IPS-18c (cell line): Measurements from ENCODE around the gene LMNA.
"Not testable (repeated sequence)": the region's sequence is repeated elsewhere in the genome, so short reads cannot be mapped to it uniquely, and the experiment has no call there.

Source experiments
- H3K4me3 ChIP-seq: 2 replicates; pipeline ENCODE4 v1.7.0; 2013; ENCODE audit warnings: low read depth, mild to moderate bottlenecking, low read length, moderate library complexity; ENCODE audit not compliant: insufficient read depth
- H3K9me3 ChIP-seq: one replicate; pipeline ENCODE4 v1.6.1; 2013; ENCODE audit warnings: mild to moderate bottlenecking, low read length, moderate library complexity; ENCODE audit not compliant: control insufficient read depth, insufficient read depth

LMNA gene

DNA sequence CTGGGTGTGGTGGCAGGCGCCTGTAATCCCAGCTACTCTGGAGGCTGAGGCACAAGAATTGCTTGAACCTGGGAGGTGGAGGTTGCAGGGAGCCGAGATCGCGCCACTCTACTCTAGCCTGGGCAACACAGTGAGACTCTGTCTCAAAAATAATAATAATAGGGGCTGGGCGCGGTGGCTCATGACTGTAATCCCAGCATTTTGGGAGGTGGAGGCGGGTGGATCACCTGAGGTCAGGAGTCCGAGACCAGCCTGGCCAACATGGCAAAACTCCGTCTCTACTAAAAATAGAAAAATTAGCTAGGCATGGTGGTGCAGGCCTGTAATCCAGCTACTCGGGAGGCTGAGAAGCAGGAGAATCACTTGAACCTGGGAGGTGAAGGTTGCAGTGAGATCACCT lies 11.0 kb downstream of the LMNA start:
- H3K4me3 ChIP-seq, H3K9me3 ChIP-seq: not testable (repeated sequence)

GRCh38 chr1:156126043-156126629 lies 11.6 kb downstream of the LMNA start:
- Histone ChIP-seq H3K9me3 (no peaks in the 10 kb centered on the region), H3K4me3 (no peak overlapping the region)

DNA sequence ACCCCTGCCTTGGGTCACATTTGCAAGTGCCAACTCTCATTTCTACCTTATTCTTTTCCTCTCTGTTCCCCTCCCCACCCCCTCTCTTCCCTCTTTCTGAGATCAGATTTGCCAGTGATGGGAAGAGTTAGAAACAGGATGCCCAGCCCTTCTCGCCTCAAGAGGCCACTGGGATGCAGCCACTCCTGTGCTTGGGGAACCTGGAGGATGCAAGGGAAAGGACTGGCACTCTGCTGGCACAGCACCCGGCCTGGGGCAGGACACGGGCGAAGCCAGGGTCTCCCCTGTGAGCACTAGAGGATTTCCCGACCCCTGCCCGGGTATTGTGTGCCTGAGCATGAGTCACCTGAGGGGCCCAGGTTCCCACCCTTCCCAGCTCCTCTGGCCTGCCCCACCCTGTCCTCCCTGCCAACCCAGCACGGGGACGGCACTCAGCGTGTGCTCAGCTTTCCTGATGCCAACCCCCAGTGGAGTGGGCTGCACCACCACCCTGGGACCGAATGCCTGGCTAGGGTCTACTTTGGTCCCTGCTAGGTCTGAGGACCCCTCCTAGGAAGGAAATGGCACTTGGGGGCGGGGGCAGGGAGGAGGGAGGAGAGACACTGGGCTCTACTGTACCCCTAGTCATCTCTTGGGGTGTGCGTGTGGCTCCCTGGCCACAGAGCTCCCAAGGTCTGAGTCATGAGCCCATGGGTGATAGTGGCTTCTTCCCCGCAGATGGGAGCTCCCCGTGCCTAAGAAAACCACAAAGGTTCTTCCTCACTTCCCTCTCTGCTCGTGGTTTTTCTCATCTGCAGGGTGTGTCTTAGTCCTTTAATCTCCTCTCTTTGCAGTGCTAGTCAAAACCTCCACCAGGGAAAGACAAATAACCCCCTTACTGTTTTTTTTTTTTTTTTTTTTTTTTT lies 12.4 kb downstream of the LMNA start:
- H3K4me3 ChIP-seq = no peak overlapping the region
- H3K9me3 ChIP-seq = no peaks in the 10 kb centered on the region

DNA sequence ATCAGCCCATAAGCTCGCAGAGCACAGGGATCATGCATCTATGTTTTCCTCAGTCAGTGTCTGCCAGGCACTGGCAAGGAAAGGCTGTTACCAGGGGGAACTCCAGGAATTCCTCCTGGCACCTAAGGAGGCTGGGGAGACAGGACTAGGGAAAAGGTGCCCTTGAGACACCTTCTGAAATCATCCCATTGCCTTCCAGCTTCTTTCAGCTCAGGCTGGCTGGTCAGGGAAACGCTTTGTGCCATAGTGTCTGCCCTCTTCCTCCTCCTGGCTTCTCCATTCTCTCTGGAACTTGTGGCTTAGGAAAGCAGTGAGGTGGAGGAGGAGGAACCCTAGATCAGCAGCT lies 13.8 kb downstream of the LMNA start:
- no peak overlapping the region for H3K4me3 ChIP-seq
- no peaks in the 10 kb centered on the region for H3K9me3 ChIP-seq

GRCh38 chr1:156128654-156129597 lies 14.4 kb downstream of the LMNA start:
- H3K9me3 ChIP-seq = no peaks in the 10 kb centered on the region
- no peak overlapping the region for H3K4me3 ChIP-seq

GRCh38 chr1:156129687-156130577 lies 15.4 kb downstream of the LMNA start:
- no peaks in the 10 kb centered on the region for H3K9me3 ChIP-seq
- H3K4me3 ChIP-seq = no peak overlapping the region; the same call in 1 of the 2 replicates

DNA sequence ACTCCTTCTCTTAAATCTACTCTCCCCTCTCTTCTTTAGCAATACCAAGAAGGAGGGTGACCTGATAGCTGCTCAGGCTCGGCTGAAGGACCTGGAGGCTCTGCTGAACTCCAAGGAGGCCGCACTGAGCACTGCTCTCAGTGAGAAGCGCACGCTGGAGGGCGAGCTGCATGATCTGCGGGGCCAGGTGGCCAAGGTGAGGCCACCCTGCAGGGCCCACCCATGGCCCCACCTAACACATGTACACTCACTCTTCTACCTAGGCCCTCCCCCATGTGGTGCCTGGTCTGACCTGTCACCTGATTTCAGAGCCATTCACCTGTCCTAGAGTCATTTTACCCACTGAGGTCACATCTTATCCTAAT lies 16.0 kb downstream of the LMNA start:
- H3K4me3 ChIP-seq = no peak overlapping the region
- H3K9me3 ChIP-seq = no peaks in the 10 kb centered on the region

DNA sequence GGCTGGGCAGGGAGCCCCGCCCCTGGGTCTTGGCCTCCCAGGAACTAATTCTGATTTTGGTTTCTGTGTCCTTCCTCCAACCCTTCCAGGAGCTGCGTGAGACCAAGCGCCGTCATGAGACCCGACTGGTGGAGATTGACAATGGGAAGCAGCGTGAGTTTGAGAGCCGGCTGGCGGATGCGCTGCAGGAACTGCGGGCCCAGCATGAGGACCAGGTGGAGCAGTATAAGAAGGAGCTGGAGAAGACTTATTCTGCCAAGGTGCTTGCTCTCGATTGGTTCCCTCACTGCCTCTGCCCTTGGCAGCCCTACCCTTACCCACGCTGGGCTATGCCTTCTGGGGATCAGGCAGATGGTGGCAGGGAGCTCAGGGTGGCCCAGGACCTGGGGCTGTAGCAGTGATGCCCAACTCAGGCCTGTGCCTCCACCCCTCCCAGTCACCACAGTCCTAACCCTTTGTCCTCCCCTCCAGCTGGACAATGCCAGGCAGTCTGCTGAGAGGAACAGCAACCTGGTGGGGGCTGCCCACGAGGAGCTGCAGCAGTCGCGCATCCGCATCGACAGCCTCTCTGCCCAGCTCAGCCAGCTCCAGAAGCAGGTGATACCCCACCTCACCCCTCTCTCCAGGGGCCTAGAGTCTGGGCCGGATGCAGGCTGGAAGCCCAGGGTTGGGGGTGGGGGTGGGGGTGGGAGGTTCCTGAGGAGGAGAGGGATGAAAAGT lies 20.4 kb downstream of the LMNA start:
- Histone ChIP-seq H3K9me3 (no peaks in the 10 kb centered on the region), H3K4me3 (no peak overlapping the region)

GRCh38 chr1:156135930-156136871 lies 21.7 kb downstream of the LMNA start:
- Histone ChIP-seq H3K4me3 (no peak overlapping the region), H3K9me3 (no peaks in the 10 kb centered on the region)

DNA sequence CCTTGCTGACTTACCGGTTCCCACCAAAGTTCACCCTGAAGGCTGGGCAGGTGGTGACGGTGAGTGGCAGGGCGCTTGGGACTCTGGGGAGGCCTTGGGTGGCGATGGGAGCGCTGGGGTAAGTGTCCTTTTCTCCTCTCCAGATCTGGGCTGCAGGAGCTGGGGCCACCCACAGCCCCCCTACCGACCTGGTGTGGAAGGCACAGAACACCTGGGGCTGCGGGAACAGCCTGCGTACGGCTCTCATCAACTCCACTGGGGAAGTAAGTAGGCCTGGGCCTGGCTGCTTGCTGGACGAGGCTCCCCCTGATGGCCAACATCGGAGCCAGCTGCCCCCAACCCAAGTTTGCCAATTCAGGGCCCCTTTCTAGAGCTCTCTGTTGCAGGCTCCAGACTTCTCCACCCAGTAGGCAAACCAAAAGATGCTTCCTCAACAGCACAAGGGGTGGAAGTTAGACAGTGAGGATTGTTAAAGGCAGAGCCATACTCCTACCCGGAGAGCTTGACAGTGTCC lies 22.5 kb downstream of the LMNA start:
- Histone ChIP-seq H3K4me3 (no peak overlapping the region), H3K9me3 (no peaks in the 10 kb centered on the region)

GRCh38 chr1:156138458-156138867 lies 24.0 kb downstream of the LMNA start:
- Histone ChIP-seq H3K4me3 (no peak overlapping the region), H3K9me3 (no peaks in the 10 kb centered on the region)

- no peak overlapping the region for H3K4me3 ChIP-seq
- no peaks in the 10 kb centered on the region for H3K9me3 ChIP-seq
Observed at GRCh38 chr1:156140879-156141707, 26.6 kb downstream of the LMNA start.

GRCh38 chr1:156143765-156144489 lies 29.4 kb downstream of the LMNA start:
- no peaks in the 10 kb centered on the region for H3K9me3 ChIP-seq
- H3K4me3 ChIP-seq = no peak overlapping the region

DNA sequence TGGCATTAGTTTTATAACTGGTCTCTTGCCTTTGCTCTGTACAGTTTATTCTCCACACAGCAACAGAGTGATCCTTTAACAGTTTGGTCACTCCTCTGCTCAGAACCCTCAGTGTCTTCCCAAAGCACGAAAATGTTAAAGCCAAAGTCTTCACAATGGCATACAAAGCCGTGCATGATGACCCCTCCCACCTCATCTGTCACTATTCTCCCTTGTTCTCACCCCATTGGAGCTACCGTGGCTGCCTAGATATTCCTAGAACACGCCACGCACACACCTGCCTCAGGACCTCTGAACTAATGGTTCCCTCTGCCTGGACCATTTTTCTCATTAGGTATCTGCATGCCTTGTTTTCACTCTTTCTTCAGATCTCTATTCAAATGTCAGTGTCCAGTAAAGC lies 30.2 kb downstream of the LMNA start:
- Histone ChIP-seq H3K9me3 (no peaks in the 10 kb centered on the region), H3K4me3 (no peak overlapping the region)
